Measurements from ENCODE around the gene EIF2AK3. TPM values are rescaled to one million over a fixed set of nuclear protein-coding genes. Genes with fewer than 3 reads are reported as not detected.
"Not testable (repeated sequence)": the region's sequence is repeated elsewhere in the genome, so short reads cannot be mapped to it uniquely, and the experiment has no call there.

Gene EIF2AK3
- total and polyA plus RNA-seq, 2 experiments from 2014 or later: 6.4 to 14.1 TPM

- no peak for DNase-seq (ENCODE audit: low read depth in 1 of 2, low spot score in 1 of 2)
- no peaks in the 10 kb centered on the region for H3K27me3 ChIP-seq
- no peak overlapping the region for H3K4me3 ChIP-seq
- no peaks in the 10 kb centered on the region for H3K9me3 ChIP-seq (ENCODE audit: low read depth)
- no peaks in the 10 kb centered on the region for H3K36me3 ChIP-seq
- no peak for TF ChIP-seq CTCF (IDR thresholded peaks at IDR 0.05; ENCODE audit: low read depth, low read length)
- H3K4me1 ChIP-seq (ENCODE audit: low read depth): peaks cover 5% of the 10 kb centered on the region
- no peak overlapping the region for H3K27ac ChIP-seq
Observed at GRCh38 chr2:88624477-88624876, 2.8 kb downstream of the EIF2AK3 start.

GRCh38 chr2:88623831-88624465, 3.3 kb downstream of the EIF2AK3 start:
- not testable (repeated sequence) for H3K27me3 ChIP-seq; H3K9me3 ChIP-seq (ENCODE audit: low read depth); H3K36me3 ChIP-seq; H3K4me1 ChIP-seq (ENCODE audit: low read depth); DNase-seq (ENCODE audit: low read depth in 1 of 2, low spot score in 1 of 2); H3K27ac ChIP-seq; H3K4me3 ChIP-seq

GRCh38 chr2:88622307-88622706, 5.0 kb downstream of the EIF2AK3 start:
- Histone ChIP-seq H3K27me3 (no peaks in the 10 kb centered on the region), H3K27ac (no peak overlapping the region), H3K9me3 (ENCODE audit: low read depth) (no peaks in the 10 kb centered on the region), H3K4me3 (no peak overlapping the region), H3K36me3 (no peaks in the 10 kb centered on the region), H3K4me1 (ENCODE audit: low read depth) (peaks cover 5% of the 10 kb centered on the region)
- DNase-seq (ENCODE audit: low read depth in 1 of 2, low spot score in 1 of 2): no peak
- TF ChIP-seq CTCF (IDR thresholded peaks at IDR 0.05; ENCODE audit: low read depth, low read length): no peak

- no peaks in the 10 kb centered on the region for H3K27me3 ChIP-seq
- H3K9me3 ChIP-seq (ENCODE audit: low read depth): no peaks in the 10 kb centered on the region
- peaks cover 5% of the 10 kb centered on the region for H3K4me1 ChIP-seq (ENCODE audit: low read depth)
- H3K27ac ChIP-seq: no peak overlapping the region
- DNase-seq (ENCODE audit: low read depth in 1 of 2, low spot score in 1 of 2): no peak
- no peak for TF ChIP-seq CTCF (IDR thresholded peaks at IDR 0.05; ENCODE audit: low read depth, low read length)
- no peak overlapping the region for H3K4me3 ChIP-seq
- H3K36me3 ChIP-seq: no peaks in the 10 kb centered on the region
Observed at GRCh38 chr2:88621432-88621831, 5.8 kb downstream of the EIF2AK3 start.

- Histone ChIP-seq H3K27ac (no peak overlapping the region), H3K4me1 (ENCODE audit: low read depth) (no peaks in the 10 kb centered on the region), H3K27me3 (no peaks in the 10 kb centered on the region), H3K4me3 (no peak overlapping the region), H3K9me3 (ENCODE audit: low read depth) (no peaks in the 10 kb centered on the region), H3K36me3 (no peaks in the 10 kb centered on the region)
- TF ChIP-seq CTCF (IDR thresholded peaks at IDR 0.05; ENCODE audit: low read depth, low read length): no peak
- no peak for DNase-seq (ENCODE audit: low read depth in 1 of 2, low spot score in 1 of 2)
Observed at GRCh38 chr2:88620015-88620414, 7.2 kb downstream of the EIF2AK3 start.

- H3K9me3 ChIP-seq (ENCODE audit: low read depth): no peaks in the 10 kb centered on the region
- H3K27me3 ChIP-seq: no peaks in the 10 kb centered on the region
- peaks cover 7% of the 10 kb centered on the region for H3K36me3 ChIP-seq
- H3K27ac ChIP-seq: no peak overlapping the region
- no peak for DNase-seq (ENCODE audit: low read depth in 1 of 2, low spot score in 1 of 2)
- no peaks in the 10 kb centered on the region for H3K4me1 ChIP-seq (ENCODE audit: low read depth)
- H3K4me3 ChIP-seq: no peak overlapping the region
- no peak for TF ChIP-seq CTCF (IDR thresholded peaks at IDR 0.05; ENCODE audit: low read depth, low read length)
Observed at GRCh38 chr2:88615822-88616221, 11.4 kb downstream of the EIF2AK3 start.

Measured in cardiac muscle cell (in vitro differentiated cells and primary cell).